Thoracic aorta (tissue), 2 donors: ENCODE measurements around the gene AWAT2. TPM values are rescaled to one million over a fixed set of nuclear protein-coding genes. Genes with fewer than 3 reads are reported as not detected.
"Not testable (repeated sequence)": the region's sequence is repeated elsewhere in the genome, so short reads cannot be mapped to it uniquely, and the experiment has no call there.

Source experiments
- ATAC-seq: fragments of 150-250 bp; one replicate; pipeline ENCODE4 v1.8.0; 2017; ENCODE audit warnings: low read depth; ENCODE audit not compliant: insufficient number of reproducible peaks, low FRiP score
- DNase-seq: peaks from one replicate; pipeline ENCODE4 v3.0.0-alpha.2; 2020; ENCODE audit warnings: low spot score
- H3K27ac ChIP-seq, 2 donors: fragments of 200-600 bp; sonication (generic); 1 replicate in 1 of 2; 2 replicates in 1 of 2; pipeline ENCODE4 v1.5.1; 2016; ENCODE audit warnings: mild to moderate bottlenecking in 2 of 2, moderate library complexity in 2 of 2
- H3K27me3 ChIP-seq: fragments of 200-600 bp; sonication (generic); replicated peaks from 2 replicates; pipeline ENCODE4 v1.6.0; 2016; ENCODE audit warnings: mild to moderate bottlenecking; ENCODE audit not compliant: insufficient read depth
- H3K36me3 ChIP-seq: fragments of 200-600 bp; sonication (generic); one replicate; pipeline ENCODE4 v1.5.1; 2016
- H3K4me1 ChIP-seq, 2 donors: fragments of 200-600 bp; sonication (generic); 1 replicate in 1 of 2; 2 replicates in 1 of 2; pipeline versions ENCODE4 v1.5.1 to v1.6.0; 2016; ENCODE audit warnings: low read depth in 2 of 2, mild to moderate bottlenecking in 1 of 2; ENCODE audit not compliant: control insufficient read depth in 1 of 2
- H3K4me3 ChIP-seq: fragments of 200-600 bp; sonication (generic); 2 replicates; pipeline ENCODE4 v1.5.1; 2016; ENCODE audit warnings: mild to moderate bottlenecking
- H3K9me3 ChIP-seq: fragments of 200-600 bp; sonication (generic); 2 replicates; pipeline ENCODE4 v1.5.1; 2016
- CTCF ChIP-seq: fragments of 200-600 bp; sonication (generic); IDR thresholded peaks from one replicate; pipeline ENCODE4 v1.5.1; 2019; ENCODE audit warnings: antibody characterized with exemption
- total RNA-seq, 2 donors: library from RNA; depleted of rRNA; stranded (reverse); fragments of >200 nt; gene quantifications; one replicate each; pipeline versions ENCODE4 v1.1.0 to v1.2.3, GENCODE V29; 2016

AWAT2 gene
- total RNA-seq, 2 donors from 2014 or later: not detected

- no peak for ATAC-seq
Measured at GRCh38 chrX:70001708-70002341, 47.9 kb downstream of the AWAT2 start.

GRCh38 chrX:70001269-70001668, 48.5 kb downstream of the AWAT2 start:
- Histone ChIP-seq H3K27ac (no peak overlapping the region), H3K4me1 (no peaks in the 10 kb centered on the region), H3K9me3 (no peaks in the 10 kb centered on the region), H3K36me3 (no peaks in the 10 kb centered on the region), H3K27me3 (no peaks in the 10 kb centered on the region), H3K4me3 (no peak overlapping the region)
- ATAC-seq (no peak), DNase-seq (no peak)
- no peak for TF ChIP-seq CTCF

More at GRCh38 chrX:70001708-70002341, 47.9 kb downstream of the AWAT2 start:
- H3K4me3 ChIP-seq: no peak overlapping the region
- no peak overlapping the region for H3K27ac ChIP-seq
- no peaks in the 10 kb centered on the region for H3K9me3 ChIP-seq
- H3K4me1 ChIP-seq: no peaks in the 10 kb centered on the region
- H3K27me3 ChIP-seq: no peaks in the 10 kb centered on the region
- DNase-seq: no peak
- no peaks in the 10 kb centered on the region for H3K36me3 ChIP-seq
- no peak for TF ChIP-seq CTCF

GRCh38 chrX:69998299-69998698, 51.4 kb downstream of the AWAT2 start:
- not testable (repeated sequence) for DNase-seq, H3K4me1 ChIP-seq, H3K27me3 ChIP-seq, H3K4me3 ChIP-seq, H3K27ac ChIP-seq, H3K36me3 ChIP-seq, H3K9me3 ChIP-seq, ATAC-seq

- Histone ChIP-seq H3K36me3 (no peaks in the 10 kb centered on the region), H3K27me3 (no peaks in the 10 kb centered on the region), H3K4me3 (no peak overlapping the region), H3K4me1 (no peaks in the 10 kb centered on the region), H3K9me3 (no peaks in the 10 kb centered on the region), H3K27ac (no peak overlapping the region)
- DNase-seq (no peak), ATAC-seq (no peak)
- TF ChIP-seq CTCF: no peak
Measured at GRCh38 chrX:69996113-69996468, 53.6 kb downstream of the AWAT2 start.

- Histone ChIP-seq H3K4me1 (no peaks in the 10 kb centered on the region), H3K27ac (no peak overlapping the region), H3K9me3 (no peaks in the 10 kb centered on the region), H3K4me3 (no peak overlapping the region), H3K36me3 (no peaks in the 10 kb centered on the region), H3K27me3 (no peaks in the 10 kb centered on the region)
- no peak for TF ChIP-seq CTCF
- ATAC-seq (no peak), DNase-seq (no peak)
Measured at GRCh38 chrX:69995362-69996112, 54.2 kb downstream of the AWAT2 start.
